Retinal pigment epithelial cell (primary cell): Measurements from ENCODE around the gene LAMP1.
"Not testable (repeated sequence)": the region's sequence is repeated elsewhere in the genome, so short reads cannot be mapped to it uniquely, and the experiment has no call there.

ENCODE experiments used
- DNase-seq: peaks from one replicate; pipeline ENCODE4 v3.0.0-alpha.2; 2010; ENCODE audit warnings: low read depth
- H3K4me3 ChIP-seq: 2 replicates; pipeline ENCODE4 v1.5.1; 2011; ENCODE audit warnings: mild to moderate bottlenecking, low read length, control low read depth, moderate library complexity
- CTCF ChIP-seq: conservative IDR thresholded peaks from 2 replicates; pipeline ENCODE4 v1.5.1; 2011; ENCODE audit warnings: low read depth, low read length, control low read depth, inconsistent platforms

Gene LAMP1

DNA sequence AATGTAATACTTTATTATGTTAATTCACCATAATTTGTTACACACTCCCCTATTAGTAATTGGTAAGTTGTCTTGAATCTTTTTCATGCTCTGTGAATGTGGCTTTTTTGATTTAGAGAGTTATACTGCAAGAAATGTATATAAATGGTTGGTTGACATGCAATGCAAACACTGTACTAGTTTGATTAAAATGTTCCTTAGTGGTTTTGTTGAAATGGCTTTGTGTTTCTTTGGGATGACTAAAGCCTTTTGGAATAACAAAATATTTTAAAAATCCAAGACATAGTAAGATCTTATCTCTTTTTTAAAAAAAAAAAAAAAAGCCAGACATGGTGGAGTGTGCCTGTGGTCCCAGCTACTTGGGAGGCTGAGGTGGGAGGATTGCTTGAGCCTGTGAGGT, 10.5 kb downstream of the LAMP1 start:
- DNase-seq = no peak
- no peak overlapping the region for H3K4me3 ChIP-seq
- no peak for TF ChIP-seq CTCF

- no peak overlapping the region for H3K4me3 ChIP-seq
- no peak for DNase-seq
- TF ChIP-seq CTCF = no peak
These were observed 12.4 kb downstream of the LAMP1 start for GRCh38 chr13:113309473-113309872.

GRCh38 chr13:113314112-113314511, 17.1 kb downstream of the LAMP1 start:
- H3K4me3 ChIP-seq, DNase-seq: not testable (repeated sequence)

- H3K4me3 ChIP-seq, DNase-seq: not testable (repeated sequence)
These were observed 17.9 kb downstream of the LAMP1 start for GRCh38 chr13:113314895-113315470.

DNA sequence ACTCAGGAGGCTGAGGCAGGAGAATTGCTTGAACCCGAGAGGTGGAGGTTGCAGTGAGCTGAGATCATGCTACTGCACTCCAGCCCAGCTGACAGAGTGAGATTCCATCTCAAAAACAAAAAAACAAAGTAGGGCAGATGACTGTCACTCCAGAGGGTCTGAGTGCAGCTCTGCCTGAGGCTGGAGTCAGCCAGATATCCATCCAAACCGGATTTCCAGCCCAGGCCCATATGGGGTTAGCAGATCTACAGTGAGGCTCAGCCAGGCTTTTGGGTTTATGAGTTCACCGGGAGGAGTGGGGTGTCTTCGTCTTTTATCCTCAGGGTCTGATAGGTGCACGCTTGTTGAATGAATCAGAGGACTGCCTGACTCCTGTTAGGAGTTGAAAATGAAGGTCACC, 19.0 kb downstream of the LAMP1 start:
- no peak for TF ChIP-seq CTCF
- DNase-seq = no peak
- no peak overlapping the region for H3K4me3 ChIP-seq

DNA sequence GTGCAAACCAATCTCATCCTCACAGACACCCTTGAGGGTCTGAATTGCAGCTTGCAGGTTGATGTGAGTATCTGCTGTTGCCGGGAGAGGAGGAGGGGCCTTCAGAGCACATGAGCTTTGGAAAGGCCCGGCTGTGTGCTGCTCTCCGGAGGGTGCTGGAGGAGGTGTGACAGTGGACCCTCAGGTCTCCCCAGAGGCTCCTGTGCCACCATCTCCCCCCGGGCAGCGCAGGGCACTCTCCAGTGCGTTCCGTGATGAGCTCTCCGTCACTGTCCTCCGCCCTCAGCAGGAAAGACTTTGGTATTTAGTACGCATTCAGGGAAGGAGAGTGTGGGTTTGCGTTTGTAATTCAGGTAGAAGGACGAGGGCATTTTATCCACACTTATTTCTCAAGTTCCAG, 20.0 kb downstream of the LAMP1 start:
- TF ChIP-seq CTCF = no peak

DNA sequence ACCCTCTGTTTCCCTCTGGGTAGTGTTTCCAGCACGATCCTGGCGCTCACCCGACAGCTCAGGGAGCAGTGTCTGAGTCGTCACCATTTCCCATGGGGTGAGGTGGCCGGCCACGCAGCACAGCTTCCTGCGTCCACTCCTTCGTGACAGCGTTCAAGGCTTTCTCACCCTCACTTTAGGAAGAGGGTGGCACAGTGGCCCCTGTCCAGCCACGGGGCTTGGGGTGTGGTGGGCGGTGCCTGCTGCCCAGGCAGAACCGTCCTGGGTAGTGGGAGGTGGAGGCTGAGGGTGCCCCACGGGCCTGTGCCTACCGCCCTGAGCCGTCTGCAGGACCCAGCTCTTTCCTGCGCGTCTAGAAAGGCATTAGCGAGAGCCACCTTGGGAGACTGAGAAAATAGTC, 21.9 kb downstream of the LAMP1 start:
- DNase-seq = no peak
- H3K4me3 ChIP-seq = no peak overlapping the region
- no peak for TF ChIP-seq CTCF

More for the DNA sequence above, 20.0 kb downstream of the LAMP1 start:
- no peak overlapping the region for H3K4me3 ChIP-seq
- no peak for DNase-seq

GRCh38 chr13:113319371-113319770, 22.3 kb downstream of the LAMP1 start:
- DNase-seq = no peak
- TF ChIP-seq CTCF = no peak
- H3K4me3 ChIP-seq = no peak overlapping the region
